SK-N-SH treated with all-trans-retinoic acid at 6 μM for 48 hours (cell line): ENCODE results near the gene SCCPDH.

Source experiments
- ATAC-seq: fragments of 200-7000 bp; cut with Tn5 transposase; 3 replicates; pipeline ENCODE4 v1.9.1; 2020; ENCODE audit warnings: mild to moderate bottlenecking, moderate library complexity
- BACH2 ChIP-seq: fragments of 250-450 bp; sonication (Bioruptor Pico); IDR thresholded peaks from 2 replicates; pipeline ENCODE4 v1.9.0; 2021; ENCODE audit warnings: mild to moderate bottlenecking, borderline replicate concordance
- CSDC2 ChIP-seq: fragments of 250-450 bp; sonication (Bioruptor Pico); IDR thresholded peaks from 2 replicates; pipeline ENCODE4 v1.5.0; 2020; ENCODE audit warnings: mild to moderate bottlenecking, moderate library complexity
- ESRRG ChIP-seq: fragments of 250-450 bp; sonication (Bioruptor Pico); IDR thresholded peaks from 2 replicates; pipeline ENCODE4 v1.6.1; 2021; ENCODE audit warnings: mild to moderate bottlenecking
- GLIS3 ChIP-seq: fragments of 250-450 bp; sonication (Bioruptor Pico); IDR thresholded peaks from 2 replicates; pipeline ENCODE4 v1.5.0; 2020; ENCODE audit warnings: mild to moderate bottlenecking, moderate library complexity
- ISL1 ChIP-seq: fragments of 250-450 bp; sonication (Bioruptor Pico); IDR thresholded peaks from 2 replicates; pipeline ENCODE4 v2.1.2; 2022; ENCODE audit warnings: mild to moderate bottlenecking, moderate library complexity
- OSR1 ChIP-seq: fragments of 250-450 bp; sonication (Bioruptor Pico); IDR thresholded peaks from 2 replicates; pipeline ENCODE4 v1.8.0; 2022; ENCODE audit warnings: moderate library complexity, mild to moderate bottlenecking, inconsistent platforms
- PPARA ChIP-seq: fragments of 250-450 bp; sonication (Bioruptor Pico); IDR thresholded peaks from 2 replicates; pipeline ENCODE4 v1.5.0; 2020; ENCODE audit warnings: mild to moderate bottlenecking, borderline replicate concordance
- RARB ChIP-seq: fragments of 250-450 bp; sonication (Bioruptor Pico); IDR thresholded peaks from 2 replicates; pipeline ENCODE4 v1.8.0; 2021; ENCODE audit warnings: mild to moderate bottlenecking, moderate library complexity
- SNAI2 ChIP-seq: fragments of 250-450 bp; sonication (Bioruptor Pico); IDR thresholded peaks from 2 replicates; pipeline ENCODE4 v1.5.0; 2020; ENCODE audit warnings: mild to moderate bottlenecking, moderate library complexity
- TCF4 ChIP-seq: fragments of 250-450 bp; sonication (Bioruptor Pico); IDR thresholded peaks from 2 replicates; pipeline ENCODE4 v1.8.0; 2021; ENCODE audit warnings: mild to moderate bottlenecking, moderate library complexity, borderline replicate concordance
- TOX ChIP-seq: fragments of 250-450 bp; sonication (Bioruptor Pico); IDR thresholded peaks from 2 replicates; pipeline ENCODE4 v1.8.0; 2021; ENCODE audit warnings: mild to moderate bottlenecking, moderate library complexity, borderline replicate concordance
- ZC3H10 ChIP-seq: fragments of 250-450 bp; sonication (Bioruptor Pico); IDR thresholded peaks from 2 replicates; pipeline ENCODE4 v1.5.1; 2021; ENCODE audit warnings: mild to moderate bottlenecking, moderate library complexity
- ZFP3 ChIP-seq: fragments of 250-450 bp; sonication (Bioruptor Pico); IDR thresholded peaks from 2 replicates; pipeline ENCODE4 v1.5.0; 2020; ENCODE audit warnings: mild to moderate bottlenecking, moderate library complexity
- ZNF565 ChIP-seq: fragments of 450-650 bp; formaldehyde crosslinking; conservative IDR thresholded peaks from 2 replicates; pipeline ENCODE4 v1.5.0; 2020; ENCODE audit warnings: low read depth, mild to moderate bottlenecking, moderate library complexity
- ZNF70 ChIP-seq: fragments of 450-650 bp; formaldehyde crosslinking; IDR thresholded peaks from 2 replicates; pipeline ENCODE4 v1.5.0; 2020; ENCODE audit warnings: mild to moderate bottlenecking, moderate library complexity
- ZNF8 ChIP-seq: fragments of 450-650 bp; formaldehyde crosslinking; IDR thresholded peaks from 2 replicates; pipeline ENCODE4 v1.5.0; 2020; ENCODE audit warnings: mild to moderate bottlenecking, moderate library complexity
- TF ChIP-seq, protein P1 (sequence below): fragments of 250-450 bp; sonication (Bioruptor Pico); IDR thresholded peaks from 2 replicates; pipeline ENCODE4 v1.5.1; 2021; ENCODE audit warnings: mild to moderate bottlenecking, moderate library complexity
- TF ChIP-seq, protein P2 (sequence below): fragments of 250-450 bp; sonication (Bioruptor Pico); IDR thresholded peaks from 2 replicates; pipeline ENCODE4 v1.5.0; 2020; ENCODE audit warnings: mild to moderate bottlenecking, moderate library complexity

SCCPDH gene

DNA sequence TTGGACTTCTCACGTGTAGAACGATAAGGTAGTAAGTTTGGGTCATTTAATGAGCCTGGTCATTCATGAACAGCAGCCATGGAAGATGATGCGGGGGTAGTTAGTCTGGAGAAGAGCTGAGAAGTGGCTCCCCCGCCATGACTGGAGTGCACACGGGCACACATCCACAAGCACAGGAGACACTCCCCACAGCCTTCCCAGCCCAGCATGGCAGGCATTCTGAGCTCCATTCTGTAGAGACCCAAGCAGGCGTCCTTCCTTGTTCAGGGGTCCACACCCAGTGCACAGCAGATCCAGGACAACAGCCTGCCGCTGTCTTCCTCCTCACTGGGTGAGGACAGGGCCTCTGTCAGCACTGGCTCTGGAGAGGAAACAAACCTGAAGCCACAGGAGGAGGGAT lies 57.0 kb downstream of the SCCPDH start:
- TF ChIP-seq ZNF8 (CRISPR knock-in tag): no peak
- no peak for TF ChIP-seq ESRRG (CRISPR knock-in tag)
- no peak for TF ChIP-seq CSDC2 (CRISPR knock-in tag)
- TF ChIP-seq TCF4 (CRISPR knock-in tag): no peak
- TF ChIP-seq SNAI2: no peak
- ATAC-seq: no peak

DNA sequence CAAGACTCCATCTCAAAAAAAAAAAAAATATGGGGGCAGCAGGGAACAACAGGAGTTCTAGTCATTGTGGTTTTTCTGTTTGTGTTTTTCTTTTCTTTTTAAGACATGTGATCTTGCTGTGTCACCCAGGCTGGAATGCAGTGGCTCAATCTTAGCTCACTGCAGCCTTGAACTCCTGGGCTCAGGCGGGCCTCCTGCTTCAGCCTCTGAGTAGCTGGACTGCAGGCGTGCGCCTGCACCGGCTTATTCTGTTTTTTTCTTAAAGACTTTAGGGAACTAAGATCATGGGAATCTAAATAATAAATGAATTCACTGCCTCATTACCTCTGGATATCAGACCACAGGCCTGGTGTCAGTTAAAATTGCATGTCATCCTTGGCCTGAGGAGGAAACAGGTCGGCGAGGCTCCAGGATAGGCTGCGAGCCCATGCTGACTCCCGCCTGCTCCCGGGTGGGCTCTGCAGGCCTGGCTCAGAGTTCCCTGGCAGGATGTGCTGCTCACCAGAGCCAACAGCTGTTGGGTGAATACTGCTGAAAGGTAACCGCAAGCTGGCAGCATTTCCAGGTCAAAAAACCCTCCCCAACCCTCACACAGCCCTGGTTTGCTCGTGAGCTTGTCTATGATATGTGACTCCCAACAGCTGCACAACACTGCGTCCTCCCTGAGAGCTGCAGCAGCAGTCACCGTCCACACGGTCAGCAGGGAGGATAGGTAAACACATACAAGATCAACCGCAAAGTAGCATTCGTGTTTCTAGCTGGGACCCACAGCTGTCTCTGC lies 58.1 kb downstream of the SCCPDH start:
- peak; percentile 29 for ATAC-seq
- TF ChIP-seq ZNF70 (CRISPR knock-in tag) (no peak), ZC3H10 (CRISPR knock-in tag) (no peak), ESRRG (CRISPR knock-in tag) (no peak), ZFP3 (CRISPR knock-in tag) (no peak), TOX (CRISPR knock-in tag) (no peak), GLIS3 (CRISPR knock-in tag) (no peak), TCF4 (CRISPR knock-in tag) (no peak), SNAI2 (no peak), OSR1 (CRISPR knock-in tag) (no peak), ZNF565 (CRISPR knock-in tag) (no peak), ISL1 (CRISPR knock-in tag) (no peak), ZNF8 (CRISPR knock-in tag) (no peak), CSDC2 (CRISPR knock-in tag) (no peak), RARB (CRISPR knock-in tag) (no peak)
- TF ChIP-seq, protein P1, sequence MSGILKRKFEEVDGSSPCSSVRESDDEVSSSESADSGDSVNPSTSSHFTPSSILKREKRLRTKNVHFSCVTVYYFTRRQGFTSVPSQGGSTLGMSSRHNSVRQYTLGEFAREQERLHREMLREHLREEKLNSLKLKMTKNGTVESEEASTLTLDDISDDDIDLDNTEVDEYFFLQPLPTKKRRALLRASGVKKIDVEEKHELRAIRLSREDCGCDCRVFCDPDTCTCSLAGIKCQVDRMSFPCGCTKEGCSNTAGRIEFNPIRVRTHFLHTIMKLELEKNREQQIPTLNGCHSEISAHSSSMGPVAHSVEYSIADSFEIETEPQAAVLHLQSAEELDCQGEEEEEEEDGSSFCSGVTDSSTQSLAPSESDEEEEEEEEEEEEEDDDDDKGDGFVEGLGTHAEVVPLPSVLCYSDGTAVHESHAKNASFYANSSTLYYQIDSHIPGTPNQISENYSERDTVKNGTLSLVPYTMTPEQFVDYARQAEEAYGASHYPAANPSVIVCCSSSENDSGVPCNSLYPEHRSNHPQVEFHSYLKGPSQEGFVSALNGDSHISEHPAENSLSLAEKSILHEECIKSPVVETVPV (CRISPR knock-in tag): no peak
- TF ChIP-seq, protein P2, sequence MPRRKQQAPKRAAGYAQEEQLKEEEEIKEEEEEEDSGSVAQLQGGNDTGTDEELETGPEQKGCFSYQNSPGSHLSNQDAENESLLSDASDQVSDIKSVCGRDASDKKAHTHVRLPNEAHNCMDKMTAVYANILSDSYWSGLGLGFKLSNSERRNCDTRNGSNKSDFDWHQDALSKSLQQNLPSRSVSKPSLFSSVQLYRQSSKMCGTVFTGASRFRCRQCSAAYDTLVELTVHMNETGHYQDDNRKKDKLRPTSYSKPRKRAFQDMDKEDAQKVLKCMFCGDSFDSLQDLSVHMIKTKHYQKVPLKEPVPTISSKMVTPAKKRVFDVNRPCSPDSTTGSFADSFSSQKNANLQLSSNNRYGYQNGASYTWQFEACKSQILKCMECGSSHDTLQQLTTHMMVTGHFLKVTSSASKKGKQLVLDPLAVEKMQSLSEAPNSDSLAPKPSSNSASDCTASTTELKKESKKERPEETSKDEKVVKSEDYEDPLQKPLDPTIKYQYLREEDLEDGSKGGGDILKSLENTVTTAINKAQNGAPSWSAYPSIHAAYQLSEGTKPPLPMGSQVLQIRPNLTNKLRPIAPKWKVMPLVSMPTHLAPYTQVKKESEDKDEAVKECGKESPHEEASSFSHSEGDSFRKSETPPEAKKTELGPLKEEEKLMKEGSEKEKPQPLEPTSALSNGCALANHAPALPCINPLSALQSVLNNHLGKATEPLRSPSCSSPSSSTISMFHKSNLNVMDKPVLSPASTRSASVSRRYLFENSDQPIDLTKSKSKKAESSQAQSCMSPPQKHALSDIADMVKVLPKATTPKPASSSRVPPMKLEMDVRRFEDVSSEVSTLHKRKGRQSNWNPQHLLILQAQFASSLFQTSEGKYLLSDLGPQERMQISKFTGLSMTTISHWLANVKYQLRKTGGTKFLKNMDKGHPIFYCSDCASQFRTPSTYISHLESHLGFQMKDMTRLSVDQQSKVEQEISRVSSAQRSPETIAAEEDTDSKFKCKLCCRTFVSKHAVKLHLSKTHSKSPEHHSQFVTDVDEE (CRISPR knock-in tag): no peak

DNA sequence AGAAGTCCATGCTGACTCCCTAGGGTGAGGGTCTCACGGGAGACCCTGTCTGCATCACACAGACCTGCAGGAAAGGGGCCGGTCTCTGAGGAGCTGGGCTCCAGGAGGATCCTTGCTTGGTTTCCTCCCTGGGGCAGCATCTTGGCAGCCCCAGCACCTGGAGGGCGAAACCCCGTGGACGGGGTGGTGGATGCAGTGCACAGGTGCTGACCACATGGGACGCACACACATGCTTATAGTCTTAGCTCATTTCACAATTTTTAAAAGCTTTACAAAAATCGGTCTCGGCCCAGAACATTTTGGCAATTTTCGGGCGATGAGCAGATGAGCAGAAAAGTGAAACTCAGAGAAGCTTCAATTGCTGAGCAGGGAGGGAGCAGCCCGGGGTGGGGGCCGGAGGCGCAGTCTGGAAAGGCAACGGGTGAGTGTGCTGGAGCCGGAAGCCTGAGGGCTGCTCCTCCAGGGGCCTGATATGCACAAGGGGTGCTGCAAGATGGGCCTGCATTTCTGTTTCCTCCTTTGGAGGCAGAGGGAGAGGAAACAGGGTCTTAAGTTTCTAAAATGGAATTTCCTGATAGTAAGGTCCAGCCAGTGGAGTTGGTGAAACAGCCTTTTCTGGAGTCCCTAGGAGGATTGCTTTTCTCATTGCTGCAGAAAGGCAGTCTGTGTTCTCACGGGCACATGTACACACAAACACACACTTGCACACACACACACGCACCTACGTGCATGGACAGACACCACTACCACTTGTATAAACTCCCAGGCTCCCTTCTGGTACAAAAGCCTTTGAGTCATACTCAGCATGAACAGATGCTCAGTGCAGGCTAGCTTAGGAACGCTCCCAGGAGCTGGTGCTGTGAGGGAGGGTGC lies 60.6 kb downstream of the SCCPDH start:
- TF ChIP-seq ISL1 (CRISPR knock-in tag) (no peak), PPARA (CRISPR knock-in tag) (no peak), ESRRG (CRISPR knock-in tag) (no peak), CSDC2 (CRISPR knock-in tag) (no peak), BACH2 (CRISPR knock-in tag) (no peak), OSR1 (CRISPR knock-in tag) (no peak), GLIS3 (CRISPR knock-in tag) (no peak)
- TF ChIP-seq, protein P2 (CRISPR knock-in tag): no peak
- TF ChIP-seq, protein P1 (CRISPR knock-in tag): no peak
- ATAC-seq: peak; percentile 37
